ENCODE results near the gene ELMO3. TPM values are rescaled to one million over a fixed set of nuclear protein-coding genes. Genes with fewer than 3 reads are reported as not detected.

Gene ELMO3
- total and polyA plus RNA-seq, 2 of the 4 experiments (the other 2 are of a cell fraction), result 0.36 to 1.6 TPM

- no TSS peak for BruUV-seq (replicated peaks)
- peaks cover 27 to 61% of the 10 kb centered on the region in 2 experiments for H3K79me1 ChIP-seq (ENCODE audit: low read depth in 1 of 2, low read length in 2 of 2)
- no peak overlapping the region for H3K56ac ChIP-seq (ENCODE audit: extremely low read depth, insufficient read depth, low read length)
- H3K23ac ChIP-seq (ENCODE audit: low read depth, low read length), result no peak overlapping the region
- DNase-seq (no peak), ATAC-seq (ENCODE audit: low read depth) (no peak)
- H3K9me1 ChIP-seq (ENCODE audit: insufficient read depth, low read length), result peaks cover 12% of the 10 kb centered on the region
- H2AFZ ChIP-seq (replicated peaks; ENCODE audit: low read length, poor library complexity), result no peak overlapping the region
- dilution Hi-C loops (cut with HindIII; ENCODE audit: low sequenced_read_pairs, unreplicated experiment), result no loop called here
- no peak overlapping the region for H3K4ac ChIP-seq (ENCODE audit: low read depth, low read length)
- no peak overlapping the region for H3K27ac ChIP-seq (ENCODE audit: insufficient read depth, low read length)
- no peaks in the 10 kb centered on the region for H3K27me3 ChIP-seq (ENCODE audit: control insufficient read depth, insufficient read depth, low read length)
- ChIA-PET POLR2A (ENCODE audit: unreplicated experiment) (no interaction called here), CTCF (no interaction called here)
- H3K4me3 ChIP-seq (ENCODE audit: insufficient read depth, low read depth, low read length), result no peak overlapping the region
- no peak overlapping the region for H3K9ac ChIP-seq (ENCODE audit: low read depth, low read length)
- H2BK120ac ChIP-seq (ENCODE audit: low read depth, low read length), result no peak overlapping the region
- no peak overlapping the region for H2BK20ac ChIP-seq (ENCODE audit: low read depth, low read length)
- intact Hi-C loops (cut with micrococcal nuclease), result no loop called here
- H4K5ac ChIP-seq (ENCODE audit: low read depth, low read length), result no peak overlapping the region
- no peak overlapping the region for H2BK5ac ChIP-seq (ENCODE audit: low read depth, low read length, poor library complexity, severe bottlenecking)
- in situ Hi-C loops (cut with MboI; ENCODE audit: low sequenced_read_pairs), result no loop called here
- H4K8ac ChIP-seq (ENCODE audit: low read depth in 2 of 2, low read length in 2 of 2), result no peak overlapping the region
- H2AK9ac ChIP-seq (replicated peaks; ENCODE audit: low read depth, low read length, poor library complexity), result no peak overlapping the region
- H3K9me3 ChIP-seq (ENCODE audit: control insufficient read depth, insufficient read depth, low read length), result no peaks in the 10 kb centered on the region
- H3K36me3 ChIP-seq (ENCODE audit: control insufficient read depth, insufficient read depth, low read length), result peaks cover 51% of the 10 kb centered on the region
- no peak overlapping the region for H2BK15ac ChIP-seq (ENCODE audit: low read depth, low read length)
- H3K4me1 ChIP-seq (ENCODE audit: control insufficient read depth, insufficient read depth, low read length), result peaks cover 12% of the 10 kb centered on the region
- no peak overlapping the region for H4K91ac ChIP-seq (ENCODE audit: insufficient read depth, low read depth, low read length)
- no peak overlapping the region for H3K4me2 ChIP-seq (ENCODE audit: low read depth, low read length)
- H2AK5ac ChIP-seq (ENCODE audit: low read depth, low read length), result no peak overlapping the region
- no peak overlapping the region for H3K18ac ChIP-seq (ENCODE audit: low read depth, low read length)
- H4K20me1 ChIP-seq (ENCODE audit: insufficient read depth, low read length), result peaks cover 7% of the 10 kb centered on the region; the same call in 1 of the 2 replicates
- no peak for TF ChIP-seq NFE2L2 (IDR thresholded peaks at IDR 0.05; ENCODE audit: low read depth, low read length)
- no peak for TF ChIP-seq USF2 (IDR thresholded peaks at IDR 0.05; ENCODE audit: low read depth, low read length)
- TF ChIP-seq RFX5 (IDR thresholded peaks at IDR 0.05; ENCODE audit: low read depth, low read length), result no peak
- no peak for TF ChIP-seq RAD21 (IDR thresholded peaks at IDR 0.05; ENCODE audit: low read length)
- TF ChIP-seq ELK1 (IDR thresholded peaks at IDR 0.05; ENCODE audit: borderline replicate concordance, low read depth, low read length), result no peak
- no peak for TF ChIP-seq POLR2A (IDR thresholded peaks at IDR 0.05; ENCODE audit: low read depth, low read length)
- no peak for TF ChIP-seq FOS (IDR thresholded peaks at IDR 0.05; ENCODE audit: low read depth, low read length)
- no peak for TF ChIP-seq CTCF (conservative IDR thresholded peaks at IDR 0.05; ENCODE audit: low read depth, low read length)
- no peak for TF ChIP-seq RCOR1 (IDR thresholded peaks at IDR 0.05; ENCODE audit: insufficient replicate concordance, low read length)
- no peak for TF ChIP-seq MAZ (IDR thresholded peaks at IDR 0.05; ENCODE audit: borderline replicate concordance, low read depth, low read length)
- no peak for TF ChIP-seq MXI1 (IDR thresholded peaks at IDR 0.05; ENCODE audit: borderline replicate concordance, low read depth, low read length)
- TF ChIP-seq CHD1 (IDR thresholded peaks at IDR 0.05; ENCODE audit: low read depth, low read length), result no peak
- no peak for TF ChIP-seq BHLHE40 (IDR thresholded peaks at IDR 0.05; ENCODE audit: low read depth, low read length)
- TF ChIP-seq MAFK (IDR thresholded peaks at IDR 0.05; ENCODE audit: low read depth, low read length), result no peak
- TF ChIP-seq SMC3 (IDR thresholded peaks at IDR 0.05; ENCODE audit: low read depth, low read length), result no peak
- no peak for TF ChIP-seq CEBPB (IDR thresholded peaks at IDR 0.05; ENCODE audit: low read depth, low read length)
- H3K14ac ChIP-seq (replicated peaks; ENCODE audit: low read depth, low read length), result no peak overlapping the region
- WGBS, 2 experiments (ENCODE audit: extremely low coverage in 2 of 2, insufficient read length in 1 of 2), result 89% methylated on average over 6 of the region's 9 CpGs; no CpG with 5 or more reads in 1 of the 2 experiments
Observed at GRCh38 chr16:67228905-67229304, 30.0 kb downstream of the ELMO3 start.

All from IMR-90 (cell line).